ENCODE data around the gene ZC3H12D.

- TF ChIP-seq CTCF (conservative IDR thresholded peaks at IDR 0.05) = no peak
- no peak for TF ChIP-seq ZFX (IDR thresholded peaks at IDR 0.05)
Measured at GRCh38 chr6:149499066-149499465, 14.3 kb upstream of the ZC3H12D start.

Measured in C4-2B (cell line).